Heart right ventricle (tissue), 16 donors: ENCODE measurements around the gene PPP2R3B. TPM values are rescaled to one million over a fixed set of nuclear protein-coding genes. Genes with fewer than 3 reads are reported as not detected.

Experiments
- ATAC-seq, 8 donors: fragments of 200-7000 bp; cut with Tn5 transposase; one replicate each; pipeline ENCODE4 v1.9.1; 2020; ENCODE audit warnings: mild to moderate bottlenecking in 8 of 8, moderate library complexity in 8 of 8, moderate number of reproducible peaks in 1 of 8
- DNase-seq, 2 donors: peaks; one replicate each; pipeline ENCODE4 v3.0.0-alpha.2; 2020
- H3K27ac ChIP-seq, 10 donors: fragments of 200-600 bp; sonication (generic) in 2 of 10; one replicate each; pipeline versions ENCODE4 v1.5.0 to v1.8.0; 2020 to 2022; ENCODE audit warnings: mild to moderate bottlenecking in 3 of 10
- H3K27me3 ChIP-seq, 7 donors: fragments of 200-600 bp; one replicate each; pipeline ENCODE4 v1.8.0; 2021 to 2022; ENCODE audit warnings: mild to moderate bottlenecking in 2 of 7
- H3K36me3 ChIP-seq, 9 donors: fragments of 200-600 bp; sonication (generic) in 1 of 9; one replicate each; pipeline versions ENCODE4 v1.5.0 to v1.8.0; 2020 to 2022; ENCODE audit warnings: mild to moderate bottlenecking in 2 of 9
- H3K4me1 ChIP-seq, 9 donors: fragments of 200-600 bp; sonication (generic) in 1 of 9; one replicate each; pipeline versions ENCODE4 v1.5.0 to v1.8.0; 2020 to 2022; ENCODE audit warnings: mild to moderate bottlenecking in 4 of 9
- H3K4me3 ChIP-seq, 10 donors: fragments of 200-600 bp; sonication (generic) in 2 of 10; one replicate each; pipeline versions ENCODE4 v1.5.0 to v1.8.0; 2020 to 2022; ENCODE audit warnings: mild to moderate bottlenecking in 7 of 10, moderate library complexity in 2 of 10
- H3K9me3 ChIP-seq, 11 donors: fragments of 200-600 bp in 10 of 11; sonication (generic) in 2 of 11; one replicate each; pipeline versions ENCODE4 v1.5.0 to v1.8.0; 2013 to 2022; ENCODE audit warnings: mild to moderate bottlenecking in 2 of 11, control low read depth in 1 of 11, moderate library complexity in 1 of 11
- CTCF ChIP-seq, 9 donors: fragments of 200-600 bp; sonication (generic) in 2 of 9; IDR thresholded peaks; one replicate each; pipeline versions ENCODE4 v1.5.0 to v1.8.0; 2021 to 2022; ENCODE audit warnings: antibody characterized with exemption in 9 of 9, mild to moderate bottlenecking in 5 of 9, moderate library complexity in 1 of 9
- WGBS, 2 donors: extraction: QIAGEN DNeasy Blood & Tissue Kit; methylation state at CpG; one replicate each; pipeline ENCODE4 v1.1.7; 2013; ENCODE audit warnings: inconsistent platforms in 1 of 2; 5-methylcytosine and 5-hydroxymethylcytosine counted together
- intact Hi-C, 10 donors: fragments of 100-400 bp; cut with DNase I; formaldehyde crosslinking; loops; one replicate each; pipeline versions ENCODE4 v1.11.1 to v1.14.2; 2022
- polyA plus RNA-seq, 2 donors: library from polyadenylated mRNA; stranded (reverse); fragments of 200-250 nt; gene quantifications; one replicate each; pipeline ENCODE4 v1.2.3, GENCODE V29; 2013
- total RNA-seq, 10 donors: library from RNA; stranded (reverse); fragmentation: NEBNext Ultra II Directional in 3 of 10; extraction: Animal tissue kit (Norgen Biotek cat#: 25700) in 3 of 10; gene quantifications; one replicate each; pipeline versions ENCODE4 v1.2.1 to v1.2.4, GENCODE V29; 2021 to 2023
- donor health status: Arrhythmogenic right ventricular cardiomyopathy.
- donor health status: ischemic (EF 13 %, LVEDD 7.1; RV severe dilation, severe dysfunction).
- donor health status: healthy with polysubstance abuse.
- donor health status: DM: no; HTN: yes; CAD: no.
- donor health status: DM: no; HTN: no; CAD: no.
- donor health status: ischemic (EF 25% LVEDD 6.9; RV normal size, moderate dysfunction).
- donor health status: ischemic (EF 25% LVEDD 5.7; RV mildly dilated, moderate dysfunction).
- donor health status: healthy.
- donor health status: DM: yes; HTN: yes; CAD: no.
- donor health status: Ischemic cardiomyopathy.
- donor health status: ischemic (EF 35%, LVEDD 5.7; RV mildly dilated, moderate dysfunction).
- donor health status: nonischemic (EF 11% LVEDD 7.7; RV severe dilation, severe dysfunction).
- donor health status: DM: yes; HTN: yes; CAD: no.
- donor health status: PGD.
- donor health status: ischemic (EF 29% LVEDD 5.4; RV normal size, mild dysfunction).
- donor health status: nonischemic (EF 23%, LVEDD 6.1; RV moderate dilation, normal function).

Gene PPP2R3B
- total and polyA plus RNA-seq, 12 donors: 73.9 to 362 (median 128) TPM

- no peak for TF ChIP-seq CTCF (IDR thresholded peaks at IDR 0.05)
- 33 to 44% methylated on average over 11 of the region's 11 CpGs for WGBS, 2 donors
- DNase-seq: no peak
Measured at GRCh38 chrX:348461-349117, 38.1 kb downstream of the PPP2R3B start.

GRCh38 chrX:347351-348117 is 39.2 kb downstream of the PPP2R3B start:
- no peak for DNase-seq
- TF ChIP-seq CTCF (IDR thresholded peaks at IDR 0.05): no peak
- 95 to 97% methylated on average over 59 of the region's 59 CpGs for WGBS, 2 donors
- H3K4me3 ChIP-seq: no peak overlapping the region
- peaks cover 0 to 2% (median 0%) of the 10 kb centered on the region in 11 donors for H3K9me3 ChIP-seq
- H3K27me3 ChIP-seq: no peaks in the 10 kb centered on the region
- peak in 1 of 8 donors; percentile 24 for ATAC-seq
- peaks cover 0 to 17% (median 3%) of the 10 kb centered on the region in 9 donors for H3K4me1 ChIP-seq
- peaks cover 0 to 26% (median 3%) of the 10 kb centered on the region in 9 donors for H3K36me3 ChIP-seq
- H3K27ac ChIP-seq: no peak overlapping the region
- intact Hi-C loops: no loop called here

More at GRCh38 chrX:348461-349117, 38.1 kb downstream of the PPP2R3B start:
- H3K4me3 ChIP-seq: no peak overlapping the region
- intact Hi-C loops: no loop called here
- peaks cover 0 to 17% (median 3%) of the 10 kb centered on the region in 9 donors for H3K4me1 ChIP-seq
- H3K27me3 ChIP-seq: no peaks in the 10 kb centered on the region
- H3K36me3 ChIP-seq: peaks cover 0 to 29% (median 3%) of the 10 kb centered on the region in 9 donors
- peaks cover 0 to 2% (median 0%) of the 10 kb centered on the region in 11 donors for H3K9me3 ChIP-seq
- peak in 5 of 8 donors; percentile 38 to 76 (median 63) for ATAC-seq
- H3K27ac ChIP-seq: peak overlapping the region in 8 of 10 donors; percentile 9 to 62 (median 48)

- 96 to 97% methylated on average over 67 to 74 of the region's 75 CpGs for WGBS, 2 donors
- Histone ChIP-seq H3K36me3 (peaks cover 0 to 31% (median 3%) of the 10 kb centered on the region in 9 donors), H3K4me3 (no peak overlapping the region), H3K27ac (no peak overlapping the region), H3K9me3 (peaks cover 0 to 2% (median 0%) of the 10 kb centered on the region in 11 donors), H3K4me1 (peaks cover 0 to 17% (median 3%) of the 10 kb centered on the region in 9 donors), H3K27me3 (no peaks in the 10 kb centered on the region)
- intact Hi-C loops: no loop called here
- ATAC-seq (peak in 1 of 8 donors; percentile 37), DNase-seq (no peak)
- TF ChIP-seq CTCF (IDR thresholded peaks at IDR 0.05): no peak
Measured at GRCh38 chrX:346034-346813, 40.5 kb downstream of the PPP2R3B start.
